ENCODE measurements around the gene NYNRIN.

GRCh38 chr14:24438223-24439097 is 39.7 kb downstream of the NYNRIN start:
- TF ChIP-seq CTCF (conservative IDR thresholded peaks at IDR 0.05; ENCODE audit: low read depth, low read length) (no peak), RCOR1 (IDR thresholded peaks at IDR 0.05; ENCODE audit: insufficient replicate concordance, low read length) (no peak), USF2 (IDR thresholded peaks at IDR 0.05; ENCODE audit: low read depth, low read length) (no peak), POLR2A (IDR thresholded peaks at IDR 0.05; ENCODE audit: low read depth, low read length) (no peak), FOS (IDR thresholded peaks at IDR 0.05; ENCODE audit: low read depth, low read length) (no peak), MAFK (IDR thresholded peaks at IDR 0.05; ENCODE audit: low read depth, low read length) (no peak), MAZ (IDR thresholded peaks at IDR 0.05; ENCODE audit: borderline replicate concordance, low read depth, low read length) (no peak), CEBPB (IDR thresholded peaks at IDR 0.05; ENCODE audit: low read depth, low read length) (no peak), MXI1 (IDR thresholded peaks at IDR 0.05; ENCODE audit: borderline replicate concordance, low read depth, low read length) (no peak), RAD21 (IDR thresholded peaks at IDR 0.05; ENCODE audit: low read length) (no peak), SMC3 (IDR thresholded peaks at IDR 0.05; ENCODE audit: low read depth, low read length) (no peak), ELK1 (IDR thresholded peaks at IDR 0.05; ENCODE audit: borderline replicate concordance, low read depth, low read length) (no peak), BHLHE40 (IDR thresholded peaks at IDR 0.05; ENCODE audit: low read depth, low read length) (no peak), CHD1 (IDR thresholded peaks at IDR 0.05; ENCODE audit: low read depth, low read length) (no peak)

All from IMR-90 (cell line).